Heart right ventricle (tissue), 16 donors: Measurements from ENCODE around the gene GALNS. TPM values are rescaled to one million over a fixed set of nuclear protein-coding genes. Genes with fewer than 3 reads are reported as not detected.

Experiments used
- ATAC-seq, 8 donors: fragments of 200-7000 bp; cut with Tn5 transposase; one replicate each; pipeline ENCODE4 v1.9.1; 2020; ENCODE audit warnings: mild to moderate bottlenecking in 8 of 8, moderate library complexity in 8 of 8, moderate number of reproducible peaks in 1 of 8
- DNase-seq, 2 donors: peaks; one replicate each; pipeline ENCODE4 v3.0.0-alpha.2; 2020
- H3K27ac ChIP-seq, 10 donors: fragments of 200-600 bp; sonication (generic) in 2 of 10; one replicate each; pipeline versions ENCODE4 v1.5.0 to v1.8.0; 2020 to 2022; ENCODE audit warnings: mild to moderate bottlenecking in 3 of 10
- H3K27me3 ChIP-seq, 7 donors: fragments of 200-600 bp; one replicate each; pipeline ENCODE4 v1.8.0; 2021 to 2022; ENCODE audit warnings: mild to moderate bottlenecking in 2 of 7
- H3K36me3 ChIP-seq, 9 donors: fragments of 200-600 bp; sonication (generic) in 1 of 9; one replicate each; pipeline versions ENCODE4 v1.5.0 to v1.8.0; 2020 to 2022; ENCODE audit warnings: mild to moderate bottlenecking in 2 of 9
- H3K4me1 ChIP-seq, 9 donors: fragments of 200-600 bp; sonication (generic) in 1 of 9; one replicate each; pipeline versions ENCODE4 v1.5.0 to v1.8.0; 2020 to 2022; ENCODE audit warnings: mild to moderate bottlenecking in 4 of 9
- H3K4me3 ChIP-seq, 10 donors: fragments of 200-600 bp; sonication (generic) in 2 of 10; one replicate each; pipeline versions ENCODE4 v1.5.0 to v1.8.0; 2020 to 2022; ENCODE audit warnings: mild to moderate bottlenecking in 7 of 10, moderate library complexity in 2 of 10
- H3K9me3 ChIP-seq, 11 donors: fragments of 200-600 bp in 10 of 11; sonication (generic) in 2 of 11; one replicate each; pipeline versions ENCODE4 v1.5.0 to v1.8.0; 2013 to 2022; ENCODE audit warnings: mild to moderate bottlenecking in 2 of 11, control low read depth in 1 of 11, moderate library complexity in 1 of 11
- CTCF ChIP-seq, 9 donors: fragments of 200-600 bp; sonication (generic) in 2 of 9; IDR thresholded peaks; one replicate each; pipeline versions ENCODE4 v1.5.0 to v1.8.0; 2021 to 2022; ENCODE audit warnings: antibody characterized with exemption in 9 of 9, mild to moderate bottlenecking in 5 of 9, moderate library complexity in 1 of 9
- WGBS, 2 donors: extraction: QIAGEN DNeasy Blood & Tissue Kit; methylation state at CpG; one replicate each; pipeline ENCODE4 v1.1.7; 2013; ENCODE audit warnings: inconsistent platforms in 1 of 2; 5-methylcytosine and 5-hydroxymethylcytosine counted together
- intact Hi-C, 10 donors: fragments of 100-400 bp; cut with DNase I; formaldehyde crosslinking; loops; one replicate each; pipeline versions ENCODE4 v1.11.1 to v1.14.2; 2022
- polyA plus RNA-seq, 2 donors: library from polyadenylated mRNA; stranded (reverse); fragments of 200-250 nt; gene quantifications; one replicate each; pipeline ENCODE4 v1.2.3, GENCODE V29; 2013
- total RNA-seq, 10 donors: library from RNA; stranded (reverse); fragmentation: NEBNext Ultra II Directional in 3 of 10; extraction: Animal tissue kit (Norgen Biotek cat#: 25700) in 3 of 10; gene quantifications; one replicate each; pipeline versions ENCODE4 v1.2.1 to v1.2.4, GENCODE V29; 2021 to 2023
- donor health status: Arrhythmogenic right ventricular cardiomyopathy.
- donor health status: ischemic (EF 13 %, LVEDD 7.1; RV severe dilation, severe dysfunction).
- donor health status: healthy with polysubstance abuse.
- donor health status: DM: no; HTN: yes; CAD: no.
- donor health status: DM: no; HTN: no; CAD: no.
- donor health status: ischemic (EF 25% LVEDD 6.9; RV normal size, moderate dysfunction).
- donor health status: ischemic (EF 25% LVEDD 5.7; RV mildly dilated, moderate dysfunction).
- donor health status: healthy.
- donor health status: DM: yes; HTN: yes; CAD: no.
- donor health status: Ischemic cardiomyopathy.
- donor health status: ischemic (EF 35%, LVEDD 5.7; RV mildly dilated, moderate dysfunction).
- donor health status: nonischemic (EF 11% LVEDD 7.7; RV severe dilation, severe dysfunction).
- donor health status: DM: yes; HTN: yes; CAD: no.
- donor health status: PGD.
- donor health status: ischemic (EF 29% LVEDD 5.4; RV normal size, mild dysfunction).
- donor health status: nonischemic (EF 23%, LVEDD 6.1; RV moderate dilation, normal function).

GALNS gene
- total and polyA plus RNA-seq, 12 donors: 11.5 to 18.7 (median 13.8) TPM

DNA sequence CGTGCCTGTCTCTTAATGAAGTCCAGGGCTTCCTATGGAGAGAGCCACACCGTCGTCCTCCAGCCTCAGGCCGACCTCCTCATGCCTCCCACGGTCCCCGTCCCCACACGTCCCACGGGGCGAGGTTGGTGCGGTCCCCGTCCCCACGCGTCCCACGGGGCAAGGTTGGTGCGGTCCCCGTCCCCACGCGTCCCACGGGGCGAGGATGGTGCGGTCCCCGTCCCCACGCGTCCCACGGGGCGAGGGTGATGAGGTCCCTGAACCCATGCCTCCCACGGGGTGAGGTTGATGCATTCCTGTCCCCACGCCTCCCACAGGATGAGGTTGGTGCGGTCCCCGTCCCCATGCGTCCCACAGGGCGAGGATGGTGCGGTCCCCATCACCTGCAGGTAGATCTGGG is 20.9 kb downstream of the GALNS start:
- H3K27ac ChIP-seq: no peak overlapping the region
- no peaks in the 10 kb centered on the region for H3K27me3 ChIP-seq
- peaks cover 0 to 50% (median 9%) of the 10 kb centered on the region in 9 donors for H3K36me3 ChIP-seq
- WGBS, 2 donors: 93 to 96% methylated on average over 33 of the region's 33 CpGs
- intact Hi-C loops: no loop called here
- DNase-seq (no peak), ATAC-seq (peak in 1 of 8 donors; percentile 5)
- H3K4me3 ChIP-seq: no peak overlapping the region
- no peaks in the 10 kb centered on the region for H3K9me3 ChIP-seq
- H3K4me1 ChIP-seq: peaks cover 0 to 4% (median 0%) of the 10 kb centered on the region in 9 donors
- no peak for TF ChIP-seq CTCF (IDR thresholded peaks at IDR 0.05)

DNA sequence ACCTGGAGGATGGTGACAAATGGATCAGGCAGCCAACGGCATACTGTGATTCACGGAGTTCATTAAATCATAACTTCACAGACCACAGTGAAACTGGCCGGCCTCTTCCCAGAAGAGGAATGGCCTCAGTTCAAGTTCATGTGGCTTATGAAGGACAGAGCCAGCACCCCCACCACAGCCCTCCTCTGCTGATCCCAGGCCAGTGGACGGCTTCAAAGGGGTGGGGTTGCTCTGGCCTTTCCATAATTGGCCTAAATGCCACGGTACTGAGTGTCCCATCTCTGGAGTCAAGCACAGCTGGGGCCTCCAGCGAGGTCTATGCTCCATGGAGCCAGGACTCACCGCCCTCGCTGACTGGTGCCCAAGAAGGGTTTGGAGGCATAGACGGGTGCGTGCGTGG is 21.4 kb downstream of the GALNS start:
- Histone ChIP-seq H3K36me3 (peaks cover 0 to 48% (median 9%) of the 10 kb centered on the region in 9 donors), H3K9me3 (no peaks in the 10 kb centered on the region), H3K27me3 (no peaks in the 10 kb centered on the region), H3K4me1 (peaks cover 0 to 4% (median 0%) of the 10 kb centered on the region in 9 donors), H3K27ac (no peak overlapping the region), H3K4me3 (no peak overlapping the region)
- 83 to 86% methylated on average over 11 of the region's 11 CpGs for WGBS, 2 donors
- ATAC-seq (peak in 1 of 8 donors; percentile 26), DNase-seq (no peak)
- intact Hi-C loops: no loop called here
- no peak for TF ChIP-seq CTCF (IDR thresholded peaks at IDR 0.05)

GRCh38 chr16:88834670-88835069 is 22.1 kb downstream of the GALNS start:
- WGBS, 2 donors: 95% methylated on average over 13 of the region's 13 CpGs
- Histone ChIP-seq H3K27ac (no peak overlapping the region), H3K27me3 (no peaks in the 10 kb centered on the region), H3K9me3 (no peaks in the 10 kb centered on the region), H3K36me3 (peaks cover 0 to 46% (median 4%) of the 10 kb centered on the region in 9 donors), H3K4me1 (no peaks in the 10 kb centered on the region), H3K4me3 (no peak overlapping the region)
- no peak for ATAC-seq
- TF ChIP-seq CTCF (IDR thresholded peaks at IDR 0.05): no peak
- intact Hi-C loops: no loop called here
- DNase-seq: no peak

- H3K4me1 ChIP-seq: no peaks in the 10 kb centered on the region
- no peak overlapping the region for H3K27ac ChIP-seq
- DNase-seq (no peak), ATAC-seq (no peak)
- intact Hi-C loops: no loop called here
- no peak for TF ChIP-seq CTCF (IDR thresholded peaks at IDR 0.05)
- H3K4me3 ChIP-seq: no peak overlapping the region
- no peaks in the 10 kb centered on the region for H3K9me3 ChIP-seq
- WGBS, 2 donors: 96 to 97% methylated on average over 12 to 13 of the region's 13 CpGs
- H3K36me3 ChIP-seq: peaks cover 0 to 43% (median 0%) of the 10 kb centered on the region in 9 donors
- no peaks in the 10 kb centered on the region for H3K27me3 ChIP-seq
Observed at GRCh38 chr16:88833086-88833485, 23.7 kb downstream of the GALNS start.
